A549 (cell line): Measurements from ENCODE around the gene NECAB3.

Source experiments
- EP300 ChIP-seq, 2 experiments: fragments of >200 bp; sonication (Bioruptor Twin); formaldehyde crosslinking; IDR thresholded peaks; 2 replicates in 1 of 2; 3 replicates in 1 of 2; pipeline ENCODE4 v1.6.1; 2016 to 2017
- MAFK ChIP-seq: fragments of 450-650 bp; IDR thresholded peaks from 2 replicates; pipeline ENCODE4 v1.6.1; 2014; ENCODE audit not compliant: partially characterized antibody

DNA sequence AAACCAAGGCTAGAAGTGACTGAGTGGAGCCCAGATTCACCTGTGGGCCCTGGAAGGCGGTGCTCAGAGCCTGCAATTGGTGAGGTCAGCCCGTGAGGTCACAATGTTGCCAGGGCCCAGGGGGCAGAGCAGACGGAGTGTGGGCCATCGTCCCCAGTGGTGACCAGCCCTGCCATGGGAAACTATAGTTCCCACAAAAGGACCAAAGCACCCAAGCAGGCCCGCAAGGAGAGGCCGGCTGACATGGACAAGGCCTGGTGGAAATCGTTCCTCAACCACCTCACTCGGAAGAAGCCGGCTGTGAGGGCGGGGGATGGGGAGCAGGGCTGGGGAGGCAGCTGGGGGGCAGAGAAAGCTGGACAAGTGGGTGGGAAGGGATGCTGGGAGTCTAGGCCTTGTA lies 12.1 kb downstream of the NECAB3 start, which contains the start of gene C20orf144:
- TF ChIP-seq EP300 (IDR thresholded peaks at IDR 0.05) (no peak), MAFK (no peak)
